ENCODE data around the gene MPPE1.

MPPE1 gene

GRCh38 chr18:11908182-11909060, at the start of gene MPPE1:
MPPE1 (minus strand) TSS chr18:11908317; CDS start chr18:11897264, 11,053 bp downstream.
- peak within 1 kb of the TSS; percentile 68 for H3K4me3 ChIP-seq (replicated peaks; ENCODE audit: low read depth, low read length)
- no peak for TF ChIP-seq CTCF (IDR thresholded peaks at IDR 0.05; ENCODE audit: low read depth, low read length, missing control alignments)
- DNase-seq (ENCODE audit: extremely low read depth, low read depth): peak; percentile 14

- TF ChIP-seq CTCF (IDR thresholded peaks at IDR 0.05; ENCODE audit: low read depth, low read length, missing control alignments): no peak
- DNase-seq (ENCODE audit: extremely low read depth, low read depth): no peak
- H3K4me3 ChIP-seq (replicated peaks; ENCODE audit: low read depth, low read length): no peak overlapping the region
These were observed 49.5 kb upstream of the MPPE1 start for GRCh38 chr18:11957636-11958035.

- no peak overlapping the region for H3K4me3 ChIP-seq (replicated peaks; ENCODE audit: low read depth, low read length)
- no peak for DNase-seq (ENCODE audit: extremely low read depth, low read depth)
- TF ChIP-seq CTCF (IDR thresholded peaks at IDR 0.05; ENCODE audit: low read depth, low read length, missing control alignments): no peak
These were observed 48.5 kb upstream of the MPPE1 start for GRCh38 chr18:11956371-11957308.

GRCh38 chr18:11955239-11956029, 47.3 kb upstream of the MPPE1 start:
- TF ChIP-seq CTCF (IDR thresholded peaks at IDR 0.05; ENCODE audit: low read depth, low read length, missing control alignments): no peak
- no peak overlapping the region for H3K4me3 ChIP-seq (replicated peaks; ENCODE audit: low read depth, low read length)
- DNase-seq (ENCODE audit: extremely low read depth, low read depth): peak; percentile 91

- no peak for TF ChIP-seq CTCF (IDR thresholded peaks at IDR 0.05; ENCODE audit: low read depth, low read length, missing control alignments)
- DNase-seq (ENCODE audit: extremely low read depth, low read depth): no peak
- no peak overlapping the region for H3K4me3 ChIP-seq (replicated peaks; ENCODE audit: low read depth, low read length)
These were observed 45.0 kb upstream of the MPPE1 start for GRCh38 chr18:11953113-11953512.

- no peak for DNase-seq (ENCODE audit: extremely low read depth, low read depth)
- no peak overlapping the region for H3K4me3 ChIP-seq (replicated peaks; ENCODE audit: low read depth, low read length)
- no peak for TF ChIP-seq CTCF (IDR thresholded peaks at IDR 0.05; ENCODE audit: low read depth, low read length, missing control alignments)
These were observed 43.3 kb upstream of the MPPE1 start for GRCh38 chr18:11951390-11951851.

Data from HFF-Myc (cell line).